ENCODE results near the gene MID2.

DNA sequence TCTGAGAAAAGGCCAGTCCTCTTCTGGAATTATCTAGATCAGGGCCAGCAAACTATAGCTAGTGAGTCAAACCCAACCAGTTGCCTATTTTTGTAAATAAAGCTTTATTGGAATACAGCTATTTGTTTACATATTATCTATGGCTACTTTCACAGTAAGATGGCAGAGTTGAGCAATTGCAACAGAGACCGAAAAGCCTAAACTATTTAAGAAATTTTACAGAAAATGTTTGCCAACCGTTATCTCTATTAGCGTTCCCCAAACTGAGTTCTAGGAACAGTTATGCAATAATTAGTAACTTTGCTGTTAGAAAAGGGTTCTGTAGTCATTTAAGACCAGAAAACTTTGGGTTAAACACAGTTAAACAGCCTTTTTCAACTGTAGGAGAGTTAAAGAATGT, 146.0 kb downstream of the MID2 start:
- TF ChIP-seq, protein P1, sequence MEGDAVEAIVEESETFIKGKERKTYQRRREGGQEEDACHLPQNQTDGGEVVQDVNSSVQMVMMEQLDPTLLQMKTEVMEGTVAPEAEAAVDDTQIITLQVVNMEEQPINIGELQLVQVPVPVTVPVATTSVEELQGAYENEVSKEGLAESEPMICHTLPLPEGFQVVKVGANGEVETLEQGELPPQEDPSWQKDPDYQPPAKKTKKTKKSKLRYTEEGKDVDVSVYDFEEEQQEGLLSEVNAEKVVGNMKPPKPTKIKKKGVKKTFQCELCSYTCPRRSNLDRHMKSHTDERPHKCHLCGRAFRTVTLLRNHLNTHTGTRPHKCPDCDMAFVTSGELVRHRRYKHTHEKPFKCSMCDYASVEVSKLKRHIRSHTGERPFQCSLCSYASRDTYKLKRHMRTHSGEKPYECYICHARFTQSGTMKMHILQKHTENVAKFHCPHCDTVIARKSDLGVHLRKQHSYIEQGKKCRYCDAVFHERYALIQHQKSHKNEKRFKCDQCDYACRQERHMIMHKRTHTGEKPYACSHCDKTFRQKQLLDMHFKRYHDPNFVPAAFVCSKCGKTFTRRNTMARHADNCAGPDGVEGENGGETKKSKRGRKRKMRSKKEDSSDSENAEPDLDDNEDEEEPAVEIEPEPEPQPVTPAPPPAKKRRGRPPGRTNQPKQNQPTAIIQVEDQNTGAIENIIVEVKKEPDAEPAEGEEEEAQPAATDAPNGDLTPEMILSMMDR (optimal IDR thresholded peaks at IDR 0.05 in 1 of 3, IDR thresholded peaks at IDR 0.05 in 1 of 3, conservative IDR thresholded peaks at IDR 0.05 in 1 of 3; ENCODE audit: extremely low read depth in 1 of 3, insufficient read depth in 2 of 3, low read length in 3 of 3), result no peak
- TF ChIP-seq EZH2 (IDR thresholded peaks at IDR 0.05; ENCODE audit: low read length), result no peak

Data from keratinocyte (primary cell).